Measurements from ENCODE around the gene PPM1H.

Gene PPM1H

GRCh38 chr12:62693376-62694050 is 241.4 kb downstream of the PPM1H start:
- no peak overlapping the region for H3K4me3 ChIP-seq (ENCODE audit: low read length)
- TF ChIP-seq CTCF (IDR thresholded peaks at IDR 0.05; ENCODE audit: insufficient read depth, low read depth, low read length, missing control alignments) = no peak
- DNase-seq (ENCODE audit: low read depth) = no peak

DNA sequence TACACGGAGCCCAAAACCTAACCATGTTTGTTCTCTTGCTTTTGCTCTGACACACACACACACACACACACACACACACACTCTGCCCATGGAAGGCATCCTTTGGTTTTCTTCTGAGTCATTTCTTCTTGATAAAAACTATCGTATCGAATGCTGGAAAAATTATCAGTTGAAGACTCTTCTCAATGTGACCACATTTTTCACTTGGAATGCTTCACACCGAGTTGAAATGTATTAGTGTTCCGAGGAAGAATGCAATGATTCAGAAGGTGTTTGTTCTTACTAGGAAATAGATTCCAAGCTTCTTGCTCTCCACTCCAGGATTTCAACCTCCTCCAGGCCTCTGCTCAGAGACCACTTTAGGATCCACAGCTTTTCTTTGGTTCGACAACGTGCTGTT is 242.1 kb downstream of the PPM1H start:
- DNase-seq (ENCODE audit: low read depth) = peak; percentile 53
- H3K4me3 ChIP-seq (ENCODE audit: low read length) = no peak overlapping the region
- TF ChIP-seq CTCF (IDR thresholded peaks at IDR 0.05; ENCODE audit: insufficient read depth, low read depth, low read length, missing control alignments) = no peak

DNA sequence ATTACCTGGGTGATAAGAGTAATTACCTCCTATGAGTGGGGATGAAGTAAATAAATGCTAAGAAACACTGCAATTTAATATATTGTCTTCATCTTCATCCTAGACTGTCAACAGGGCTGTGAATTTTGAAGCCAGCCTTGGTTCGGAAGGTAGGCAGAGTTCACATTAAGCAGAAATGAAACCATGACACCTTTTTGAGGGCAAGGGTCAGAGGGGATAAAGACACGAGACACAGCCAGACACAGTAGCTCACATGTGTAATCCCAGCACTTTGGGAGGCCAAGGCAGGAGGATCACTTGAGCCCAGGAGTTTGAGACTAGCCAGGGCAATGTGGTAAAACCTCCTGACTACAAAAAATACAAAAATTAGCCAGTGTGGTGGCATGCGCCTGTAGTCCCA is 243.6 kb downstream of the PPM1H start:
- no peak for DNase-seq (ENCODE audit: low read depth)
- no peak for TF ChIP-seq CTCF (IDR thresholded peaks at IDR 0.05; ENCODE audit: insufficient read depth, low read depth, low read length, missing control alignments)
- H3K4me3 ChIP-seq (ENCODE audit: low read length) = no peak overlapping the region

GRCh38 chr12:62689042-62689839 is 245.7 kb downstream of the PPM1H start:
- no peak overlapping the region for H3K4me3 ChIP-seq (ENCODE audit: low read length)
- TF ChIP-seq CTCF (IDR thresholded peaks at IDR 0.05; ENCODE audit: insufficient read depth, low read depth, low read length, missing control alignments) = no peak
- no peak for DNase-seq (ENCODE audit: low read depth)

DNA sequence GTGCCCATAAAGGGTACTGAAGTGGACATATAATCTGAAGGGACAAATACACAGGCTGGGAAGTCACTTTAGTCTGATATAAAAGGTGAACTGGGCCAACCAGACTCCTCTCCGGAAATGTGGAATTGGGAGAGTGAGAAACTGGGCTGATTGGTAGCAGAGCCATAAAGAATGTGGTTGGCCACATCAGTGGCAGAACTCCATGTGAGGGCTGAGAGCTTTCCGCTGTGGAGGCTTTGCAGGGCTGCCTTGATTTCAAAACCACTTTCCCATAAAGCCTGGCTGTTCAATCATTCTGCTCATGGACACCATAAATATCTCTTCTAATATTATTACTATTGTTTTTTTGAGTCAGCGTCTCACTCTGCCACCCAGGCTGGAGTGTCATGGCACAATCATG is 248.0 kb downstream of the PPM1H start:
- H3K4me3 ChIP-seq (ENCODE audit: low read length) = no peak overlapping the region
- no peak for TF ChIP-seq CTCF (IDR thresholded peaks at IDR 0.05; ENCODE audit: insufficient read depth, low read depth, low read length, missing control alignments)
- DNase-seq (ENCODE audit: low read depth) = no peak

DNA sequence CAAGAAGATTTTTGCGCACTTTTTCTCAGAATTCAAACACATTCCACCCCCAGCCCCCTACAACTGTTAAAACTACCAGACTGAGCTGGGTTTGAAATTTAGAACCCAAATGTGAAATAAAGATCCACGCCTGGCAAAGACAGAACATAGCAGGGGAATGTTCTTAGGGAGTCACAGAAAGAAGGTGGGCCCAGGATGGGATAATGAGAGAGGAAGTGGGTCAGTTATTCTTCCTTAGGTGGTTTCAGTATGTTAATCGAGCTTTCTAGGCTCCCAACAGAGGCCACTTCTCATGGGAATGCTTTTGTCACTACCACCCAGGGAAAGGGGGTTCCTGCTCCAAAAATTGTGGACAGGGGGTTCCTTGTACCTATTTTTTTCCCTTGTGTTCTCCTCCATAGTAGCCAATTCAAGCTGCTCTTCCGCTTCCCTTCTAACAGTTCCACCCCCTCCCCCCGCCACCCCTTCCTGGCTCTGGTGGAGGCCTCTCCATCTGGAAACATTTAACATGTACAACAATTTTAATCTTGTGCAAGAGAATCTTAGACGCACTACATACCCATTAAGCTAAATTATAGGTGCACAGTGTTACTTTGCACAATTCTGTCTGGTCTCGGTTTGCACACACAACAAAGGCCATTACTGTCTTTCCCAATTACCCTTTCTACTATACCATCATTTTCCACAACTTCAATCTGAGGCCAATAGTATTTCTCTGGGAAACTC is 250.2 kb downstream of the PPM1H start:
- no peak for TF ChIP-seq CTCF (IDR thresholded peaks at IDR 0.05; ENCODE audit: insufficient read depth, low read depth, low read length, missing control alignments)
- no peak for DNase-seq (ENCODE audit: low read depth)
- no peak overlapping the region for H3K4me3 ChIP-seq (ENCODE audit: low read length)

Data from epithelial cell of esophagus (primary cell).